ENCODE data around the gene IL12A.

Gene IL12A

DNA sequence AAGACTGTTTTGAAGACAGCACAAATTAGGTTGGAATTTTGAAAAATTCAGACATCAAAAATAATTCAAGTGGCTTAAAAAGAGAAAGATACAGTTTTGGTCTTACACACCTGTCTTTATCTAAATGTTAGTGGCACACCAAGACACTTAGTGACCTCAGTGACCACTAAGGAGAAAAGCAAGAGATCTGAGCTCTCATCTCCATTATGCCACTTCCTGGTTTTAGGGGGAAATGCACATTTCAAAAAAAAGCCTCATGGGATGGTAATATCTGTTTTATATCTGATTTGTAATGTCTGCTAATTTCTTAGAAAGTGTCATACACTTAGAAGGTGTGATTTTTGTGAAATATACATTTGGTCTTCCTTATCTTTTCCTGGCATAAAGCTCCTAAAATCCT is 16.4 kb downstream of the IL12A start:
- H3K27ac Mint-ChIP-seq: no peak overlapping the region
- ATAC-seq: no peak
- no peaks in the 10 kb centered on the region for H3K9me3 Mint-ChIP-seq
- no peaks in the 10 kb centered on the region for H3K36me3 Mint-ChIP-seq
- no peak for DNase-seq (ENCODE audit: low spot score in 2 of 2)
- no peaks in the 10 kb centered on the region for H3K4me1 Mint-ChIP-seq
- no peak overlapping the region for H3K4me3 Mint-ChIP-seq

DNA sequence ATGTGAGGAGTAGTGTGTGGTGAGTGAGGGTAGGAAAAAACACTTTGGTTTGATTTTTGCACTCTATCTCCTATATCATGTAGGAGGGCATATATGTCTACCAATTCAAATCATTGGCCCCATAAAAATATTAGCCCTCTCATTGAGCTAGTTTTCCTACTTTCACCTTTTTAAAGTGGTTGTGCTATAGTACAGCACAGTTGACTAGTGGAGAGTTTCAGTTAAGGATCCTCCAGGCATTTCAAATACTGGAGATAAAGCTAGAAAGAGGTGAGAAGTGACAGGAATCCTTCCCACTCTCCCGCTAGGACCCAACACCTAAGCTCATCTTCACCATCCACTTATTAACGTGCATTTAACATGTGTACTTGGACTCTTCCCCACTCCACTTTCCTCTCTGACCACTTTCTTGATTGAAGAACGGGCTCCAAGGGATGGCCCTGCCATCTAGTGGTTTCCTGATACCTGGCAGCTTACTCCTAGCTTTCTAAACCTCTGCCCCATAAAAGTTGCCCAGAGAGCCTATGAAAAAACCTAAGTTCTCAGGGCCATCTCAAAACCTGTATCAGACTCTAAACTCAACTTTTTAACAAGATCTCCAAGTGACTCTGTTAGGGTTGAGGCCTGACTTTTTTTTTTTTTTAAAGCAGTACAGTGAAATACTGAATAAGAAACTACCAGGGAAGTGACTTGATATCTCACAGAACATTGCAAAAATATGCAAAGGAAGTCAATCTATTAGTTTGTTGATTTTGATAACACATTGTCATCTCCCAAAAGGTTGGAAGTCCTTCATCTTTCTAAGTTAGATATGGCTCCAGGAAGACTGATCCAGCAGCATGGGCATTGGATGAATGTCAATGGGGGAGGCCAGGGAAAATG is 17.9 kb downstream of the IL12A start:
- no peaks in the 10 kb centered on the region for H3K36me3 Mint-ChIP-seq
- no peak overlapping the region for H3K4me3 Mint-ChIP-seq
- no peaks in the 10 kb centered on the region for H3K9me3 Mint-ChIP-seq
- ATAC-seq: peak; percentile 45
- no peak for DNase-seq (ENCODE audit: low spot score in 2 of 2)
- no peak overlapping the region for H3K27ac Mint-ChIP-seq
- H3K4me1 Mint-ChIP-seq: no peaks in the 10 kb centered on the region

DNA sequence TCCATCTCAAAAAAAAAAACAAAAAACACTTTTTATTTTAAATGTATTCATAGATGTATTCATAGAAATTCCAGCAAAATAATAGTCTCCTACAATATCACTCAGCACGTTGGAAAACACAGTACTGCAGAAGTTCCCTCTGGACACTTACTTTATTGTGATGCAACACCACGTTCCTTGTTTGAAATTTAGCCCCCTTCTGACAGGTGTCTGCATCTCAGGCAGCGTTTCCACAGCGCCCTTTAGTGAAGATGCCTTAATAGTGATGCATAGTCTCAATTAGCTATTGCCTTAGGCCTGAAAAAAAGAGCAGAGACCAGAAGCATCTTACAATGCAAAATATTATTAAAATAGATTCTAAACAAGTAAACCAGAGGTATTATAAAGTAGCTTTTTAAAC is 20.3 kb downstream of the IL12A start:
- H3K36me3 Mint-ChIP-seq: no peaks in the 10 kb centered on the region
- H3K27ac Mint-ChIP-seq: no peak overlapping the region
- DNase-seq (ENCODE audit: low spot score in 2 of 2) (no peak), ATAC-seq (no peak)
- peaks cover 7% of the 10 kb centered on the region for H3K4me1 Mint-ChIP-seq
- H3K9me3 Mint-ChIP-seq: no peaks in the 10 kb centered on the region
- no peak overlapping the region for H3K4me3 Mint-ChIP-seq

DNA sequence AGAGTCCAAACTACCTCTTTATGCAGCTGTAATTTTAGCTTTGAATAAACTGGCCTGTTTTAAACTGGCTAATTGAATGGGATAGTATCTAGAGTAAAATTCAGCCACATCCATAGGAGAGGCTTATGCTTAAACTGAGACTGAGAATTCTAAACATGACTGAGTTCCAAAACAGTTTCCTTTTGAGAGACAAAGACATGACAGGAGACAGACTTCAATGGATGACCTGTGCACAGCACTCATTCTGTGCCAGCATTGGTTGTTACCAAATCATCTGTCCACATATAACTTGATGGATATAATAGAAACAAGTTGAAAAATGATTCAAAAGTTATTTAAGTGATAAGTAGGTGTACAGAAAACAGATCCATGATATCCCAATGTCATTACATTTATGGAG is 20.9 kb downstream of the IL12A start:
- H3K36me3 Mint-ChIP-seq: no peaks in the 10 kb centered on the region
- peaks cover 7% of the 10 kb centered on the region for H3K4me1 Mint-ChIP-seq
- DNase-seq (ENCODE audit: low spot score in 2 of 2): no peak
- no peak overlapping the region for H3K4me3 Mint-ChIP-seq
- H3K9me3 Mint-ChIP-seq: no peaks in the 10 kb centered on the region
- ATAC-seq: no peak
- H3K27ac Mint-ChIP-seq: no peak overlapping the region

DNA sequence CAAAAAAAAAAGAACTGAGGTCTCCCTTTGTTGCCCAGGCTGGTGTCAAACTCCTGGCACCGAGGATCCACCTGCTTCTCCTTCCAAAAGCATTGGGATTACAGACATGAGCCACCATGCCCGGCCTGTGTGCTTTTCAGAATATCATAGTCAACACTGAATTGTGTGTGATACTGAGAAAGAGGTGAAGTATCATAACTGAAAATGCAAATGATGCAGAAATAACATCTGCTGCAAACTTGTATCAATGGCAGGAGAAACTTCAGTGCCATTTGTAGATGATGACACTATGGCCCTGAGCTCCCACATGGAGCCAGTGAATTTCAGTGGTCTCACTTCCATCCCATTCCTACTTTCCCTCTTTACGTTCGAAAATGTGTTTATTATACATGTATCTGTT is 21.9 kb downstream of the IL12A start:
- no peak overlapping the region for H3K27ac Mint-ChIP-seq
- H3K36me3 Mint-ChIP-seq: no peaks in the 10 kb centered on the region
- no peaks in the 10 kb centered on the region for H3K9me3 Mint-ChIP-seq
- DNase-seq (ENCODE audit: low spot score in 2 of 2): no peak
- no peak overlapping the region for H3K4me3 Mint-ChIP-seq
- peaks cover 7% of the 10 kb centered on the region for H3K4me1 Mint-ChIP-seq
- peak; percentile 57 for ATAC-seq

DNA sequence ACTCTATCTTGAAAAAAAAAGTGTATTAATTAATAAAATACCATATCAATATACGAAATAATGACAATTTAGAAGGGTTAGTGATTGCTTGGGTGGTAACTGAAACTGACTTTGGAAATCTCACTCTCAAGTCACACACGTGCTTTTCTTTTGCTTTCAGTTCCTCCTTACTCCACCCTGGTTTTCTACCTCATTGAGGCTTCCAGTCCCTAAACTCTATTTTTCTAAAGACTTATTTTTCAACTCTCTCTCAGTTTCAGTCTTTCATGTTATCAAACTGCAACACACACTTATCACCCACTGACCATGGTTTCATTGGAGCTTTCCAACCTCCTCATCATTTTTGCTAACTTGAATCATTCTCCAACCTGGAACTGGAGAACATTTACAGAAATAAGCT is 23.5 kb downstream of the IL12A start:
- H3K27ac Mint-ChIP-seq: no peak overlapping the region
- peaks cover 7% of the 10 kb centered on the region for H3K4me1 Mint-ChIP-seq
- H3K4me3 Mint-ChIP-seq: no peak overlapping the region
- DNase-seq (ENCODE audit: low spot score in 2 of 2): no peak
- no peaks in the 10 kb centered on the region for H3K36me3 Mint-ChIP-seq
- H3K9me3 Mint-ChIP-seq: no peaks in the 10 kb centered on the region
- peak; percentile 48 for ATAC-seq

DNA sequence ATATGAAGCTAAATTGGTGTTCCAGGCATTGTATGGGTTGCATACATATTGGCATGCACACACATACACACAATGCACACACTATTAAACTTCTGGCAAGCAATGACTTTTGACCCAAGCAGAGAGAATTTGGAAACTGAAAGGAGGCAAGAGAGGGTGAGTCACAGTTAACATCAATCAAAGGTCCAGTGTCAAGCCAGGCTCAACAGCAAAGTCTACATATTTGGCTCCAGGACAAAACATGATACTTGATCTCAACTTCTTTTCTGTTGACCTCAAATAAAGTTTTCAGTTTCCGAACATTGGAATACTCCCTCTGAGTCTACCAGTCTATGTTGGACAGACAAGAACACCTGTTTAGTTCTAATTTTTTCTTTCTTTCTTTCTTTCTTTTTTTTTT is 28.3 kb downstream of the IL12A start:
- Mint-ChIP-seq H3K36me3 (peaks cover 6% of the 10 kb centered on the region), H3K4me1 (peaks cover 6% of the 10 kb centered on the region), H3K9me3 (no peaks in the 10 kb centered on the region), H3K4me3 (no peak overlapping the region), H3K27ac (no peak overlapping the region)
- ATAC-seq (no peak), DNase-seq (ENCODE audit: low spot score in 2 of 2) (no peak)

DNA sequence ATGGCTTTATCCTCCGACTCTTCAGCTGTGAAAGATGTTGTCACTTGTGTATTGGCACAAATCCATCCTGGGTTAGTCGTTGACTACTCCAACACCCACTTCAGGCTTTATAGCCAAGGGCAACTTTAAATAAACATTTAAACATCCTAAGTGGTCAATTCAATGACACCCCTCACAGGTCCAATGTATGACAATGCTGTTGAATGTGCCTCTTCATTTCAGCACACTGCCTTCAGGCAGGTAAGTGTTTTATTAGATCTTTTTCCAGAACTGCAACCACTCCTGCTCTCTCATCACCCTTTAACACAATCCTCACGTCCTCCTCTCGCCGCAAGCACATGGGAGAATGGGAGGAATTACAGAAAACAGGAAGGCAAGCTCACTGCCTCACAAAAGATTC is 30.3 kb downstream of the IL12A start:
- Mint-ChIP-seq H3K4me1 (no peaks in the 10 kb centered on the region), H3K27ac (no peak overlapping the region)
- ATAC-seq: no peak

DNA sequence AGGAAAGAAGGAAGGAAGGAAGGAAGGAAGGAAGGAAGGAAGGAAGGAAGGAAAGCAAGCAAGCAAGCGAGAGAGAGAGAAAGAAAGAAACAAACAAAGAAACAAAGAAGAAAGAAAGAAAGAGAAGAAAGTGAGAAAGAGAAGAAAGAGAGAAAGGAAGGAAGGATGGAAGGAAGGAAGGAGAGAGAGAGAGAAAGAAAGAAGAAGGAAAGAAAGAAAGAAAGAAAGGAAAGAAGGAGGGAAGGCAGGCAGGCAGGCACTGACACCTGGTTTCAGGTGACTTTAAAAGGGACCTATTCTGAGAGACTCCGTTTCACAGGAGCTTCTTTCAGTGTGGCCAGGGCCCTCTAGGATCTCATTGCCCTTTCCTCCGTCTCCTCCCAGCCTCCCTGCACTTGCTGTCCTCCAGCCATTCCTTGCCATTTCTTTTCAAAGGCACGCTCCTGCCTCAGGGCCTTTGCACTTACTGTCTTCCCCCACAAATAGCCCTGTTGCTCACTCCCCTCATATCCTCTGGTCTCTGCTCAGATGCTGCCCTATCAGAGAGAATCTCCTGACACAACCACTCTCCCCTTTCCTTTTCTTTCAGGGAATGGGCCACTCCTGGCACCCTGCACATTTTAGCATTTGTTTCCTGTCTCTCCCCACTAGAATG is 31.5 kb downstream of the IL12A start:
- H3K36me3 Mint-ChIP-seq: peaks cover 6% of the 10 kb centered on the region
- no peaks in the 10 kb centered on the region for H3K4me1 Mint-ChIP-seq
- DNase-seq (ENCODE audit: low spot score in 2 of 2): no peak
- ATAC-seq: no peak
- no peak overlapping the region for H3K27ac Mint-ChIP-seq
- no peak overlapping the region for H3K4me3 Mint-ChIP-seq
- no peaks in the 10 kb centered on the region for H3K9me3 Mint-ChIP-seq

More for the DNA sequence above, 30.3 kb downstream of the IL12A start:
- Mint-ChIP-seq H3K36me3 (peaks cover 6% of the 10 kb centered on the region), H3K4me3 (no peak overlapping the region), H3K9me3 (no peaks in the 10 kb centered on the region)
- no peak for DNase-seq (ENCODE audit: low spot score in 2 of 2)

DNA sequence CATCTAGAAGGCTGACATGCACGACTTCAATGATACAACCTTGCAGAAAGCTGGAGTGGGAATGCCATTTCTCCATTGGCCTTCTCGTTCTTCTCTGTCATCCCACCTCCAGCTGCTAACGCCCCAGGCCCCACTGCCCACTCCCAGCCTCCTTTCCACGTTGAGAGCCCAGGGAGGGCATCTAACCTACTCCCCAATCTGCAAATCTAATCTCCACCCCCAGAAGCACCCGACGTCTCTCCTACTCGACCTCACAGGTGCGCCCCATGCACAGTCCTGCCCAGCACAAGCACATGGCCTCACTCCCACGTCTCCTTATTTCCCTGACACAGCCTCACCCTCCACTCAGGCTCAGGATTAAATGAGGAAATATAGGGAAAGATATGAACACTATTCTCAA is 33.4 kb downstream of the IL12A start:
- H3K9me3 Mint-ChIP-seq: no peaks in the 10 kb centered on the region
- DNase-seq (ENCODE audit: low spot score in 2 of 2) (no peak), ATAC-seq (no peak)
- H3K4me1 Mint-ChIP-seq: peaks cover 7% of the 10 kb centered on the region
- H3K36me3 Mint-ChIP-seq: peaks cover 6% of the 10 kb centered on the region
- no peak overlapping the region for H3K27ac Mint-ChIP-seq
- no peak overlapping the region for H3K4me3 Mint-ChIP-seq

DNA sequence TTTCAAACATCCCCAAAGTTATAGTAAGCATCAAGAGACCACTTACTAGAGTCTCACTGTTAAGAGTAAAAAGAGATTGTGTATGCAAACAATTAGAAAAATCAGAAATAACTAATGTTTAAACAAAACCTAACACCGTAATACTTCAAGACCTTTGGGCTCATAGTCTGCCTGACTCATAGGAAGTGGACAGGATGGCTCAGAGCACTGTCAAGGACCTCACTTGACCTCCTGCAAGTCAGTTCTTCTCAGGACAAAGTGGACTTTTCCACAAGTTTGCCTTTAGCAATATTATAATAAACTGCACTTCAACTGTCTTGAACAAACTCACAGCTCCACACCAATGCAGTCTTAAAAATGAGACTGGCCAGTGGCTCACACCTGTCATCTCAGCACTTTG is 34.8 kb downstream of the IL12A start:
- no peaks in the 10 kb centered on the region for H3K36me3 Mint-ChIP-seq
- no peak overlapping the region for H3K4me3 Mint-ChIP-seq
- no peak overlapping the region for H3K27ac Mint-ChIP-seq
- DNase-seq (ENCODE audit: low spot score in 2 of 2) (no peak), ATAC-seq (no peak)
- H3K4me1 Mint-ChIP-seq: peaks cover 19% of the 10 kb centered on the region
- H3K9me3 Mint-ChIP-seq: no peaks in the 10 kb centered on the region

DNA sequence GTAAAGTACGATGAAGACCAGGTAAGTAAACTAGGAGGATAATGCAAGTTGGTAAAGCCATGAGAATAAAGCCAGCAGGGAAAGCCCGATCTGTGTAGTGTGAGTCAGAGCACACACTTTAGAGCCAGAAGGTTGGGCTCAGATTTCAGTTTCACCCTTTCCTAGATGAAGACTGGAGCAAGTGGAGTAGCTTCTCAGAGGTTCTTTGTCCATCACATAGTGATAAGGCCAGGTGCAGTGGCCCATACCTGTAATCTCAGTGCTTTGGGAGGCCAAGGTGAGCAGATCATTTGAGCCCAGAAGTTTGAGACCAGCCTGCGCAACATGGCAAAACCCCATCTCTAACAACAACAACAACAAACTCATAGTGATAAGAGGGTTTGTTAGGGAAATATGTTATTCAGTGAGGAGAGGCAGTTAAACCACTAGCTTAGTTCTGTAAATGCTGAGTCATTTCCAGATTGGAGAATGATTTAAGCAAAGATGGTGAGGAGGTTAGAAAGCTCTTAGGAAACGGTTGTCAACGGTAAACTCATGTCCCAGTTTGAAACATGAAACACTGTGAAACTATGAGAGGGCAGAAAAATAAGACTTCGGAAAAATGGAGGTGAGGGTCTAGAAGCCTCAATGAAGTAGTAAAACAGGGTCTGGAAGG is 39.0 kb downstream of the IL12A start:
- Mint-ChIP-seq H3K4me3 (peak overlapping the region; percentile 35), H3K27ac (peak overlapping the region; percentile 83), H3K36me3 (no peaks in the 10 kb centered on the region), H3K9me3 (no peaks in the 10 kb centered on the region), H3K4me1 (peaks cover 19% of the 10 kb centered on the region)
- ATAC-seq: peak; percentile 92
- DNase-seq (ENCODE audit: low spot score in 2 of 2): peak in 1 of 2 donors; percentile 73

DNA sequence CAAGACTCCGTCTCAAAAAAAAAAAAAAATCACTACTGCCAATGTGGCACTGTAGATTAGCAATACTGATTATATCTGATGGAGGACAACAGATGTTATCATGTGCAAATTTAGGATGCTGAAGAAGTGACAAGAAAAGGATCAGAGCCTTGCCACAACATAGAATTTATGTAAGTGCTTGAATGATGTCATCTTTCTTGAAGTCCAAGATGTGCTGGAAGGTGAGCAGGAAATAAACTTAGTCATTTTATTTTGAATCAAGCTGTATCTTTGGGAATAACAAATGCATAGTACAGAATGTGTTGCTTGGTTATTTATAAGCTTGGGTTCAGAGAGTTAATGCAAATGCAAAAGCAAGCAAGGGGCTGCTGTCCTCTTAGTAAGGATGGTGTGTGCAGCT is 47.1 kb downstream of the IL12A start:
- ATAC-seq (peak; percentile 17), DNase-seq (ENCODE audit: low spot score in 2 of 2) (no peak)
- Mint-ChIP-seq H3K27ac (no peak overlapping the region), H3K9me3 (no peaks in the 10 kb centered on the region), H3K4me1 (no peaks in the 10 kb centered on the region), H3K36me3 (no peaks in the 10 kb centered on the region), H3K4me3 (no peak overlapping the region)

DNA sequence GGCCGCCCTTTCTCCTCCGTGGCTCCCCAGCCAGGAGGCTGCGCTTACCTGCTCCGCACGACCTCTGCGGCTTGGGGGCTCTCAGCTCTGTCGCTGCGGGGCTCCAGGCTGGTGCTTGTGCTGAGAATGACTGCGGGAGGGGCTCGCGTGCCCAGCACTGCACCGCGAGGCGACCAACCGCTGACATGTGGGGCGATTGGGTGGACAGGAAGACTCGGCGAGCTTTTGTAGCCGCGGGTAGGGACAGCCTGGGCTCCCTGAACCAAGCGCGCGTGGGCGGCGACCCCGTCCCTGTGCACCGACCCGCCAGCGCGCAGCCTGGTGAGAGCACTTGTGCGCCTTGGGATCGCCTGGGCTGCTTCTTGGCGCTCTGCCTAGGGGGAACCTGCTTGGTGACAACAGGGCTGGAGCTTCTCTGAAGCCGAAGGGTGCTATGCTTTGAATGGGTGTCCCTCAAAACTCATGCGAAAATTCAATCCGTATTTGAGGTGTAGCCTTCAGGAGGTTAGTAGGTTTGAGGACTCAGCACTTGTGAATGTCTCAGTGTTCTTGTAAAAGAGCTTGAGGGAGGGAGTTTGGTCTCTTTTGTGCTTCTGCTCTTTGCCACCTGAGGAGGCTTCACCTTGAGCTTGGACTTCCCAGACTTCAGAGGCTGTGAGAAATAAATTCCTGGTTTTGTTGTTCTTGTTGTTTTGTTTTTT is 50.4 kb downstream of the IL12A start:
- Mint-ChIP-seq H3K9me3 (peaks cover 5% of the 10 kb centered on the region), H3K4me1 (no peaks in the 10 kb centered on the region), H3K36me3 (no peaks in the 10 kb centered on the region), H3K27ac (no peak overlapping the region), H3K4me3 (no peak overlapping the region)
- ATAC-seq: peak; percentile 41
- DNase-seq (ENCODE audit: low spot score in 2 of 2): no peak

DNA sequence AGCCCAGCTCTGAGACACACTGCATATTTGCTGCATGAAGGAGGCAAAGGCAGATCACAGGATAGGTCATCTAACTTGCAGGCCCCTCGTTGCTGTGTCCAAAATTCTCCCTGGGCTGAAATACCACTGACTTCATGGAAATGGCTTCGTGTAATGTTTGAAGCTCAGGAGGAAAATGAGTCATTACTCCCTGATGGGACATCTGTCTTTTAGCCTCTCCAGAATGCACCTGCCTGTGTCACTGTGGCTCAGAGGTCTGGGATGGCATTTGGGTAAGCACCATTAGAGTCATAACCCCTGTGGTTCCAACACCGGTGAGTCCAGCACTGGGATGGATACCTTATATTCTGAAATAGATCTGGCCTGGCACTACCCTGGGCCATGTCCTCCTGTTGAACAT is 51.5 kb downstream of the IL12A start:
- no peak overlapping the region for H3K4me3 Mint-ChIP-seq
- DNase-seq (ENCODE audit: low spot score in 2 of 2) (no peak), ATAC-seq (no peak)
- H3K4me1 Mint-ChIP-seq: no peaks in the 10 kb centered on the region
- H3K27ac Mint-ChIP-seq: no peak overlapping the region
- no peaks in the 10 kb centered on the region for H3K36me3 Mint-ChIP-seq
- H3K9me3 Mint-ChIP-seq: peaks cover 5% of the 10 kb centered on the region
